ENCODE measurements around the gene CCT5.

The CCT5 gene

GRCh38 chr5:10249948-10250805 lies at the start of gene CCT5:
Gene CCT5 (plus strand): TSS chr5:10250280. CDS start chr5:10250341, 61 bp downstream.
- DNase-seq = peak in 55 of 56 donors; percentile 32 to 96 (median 87)

- DNase-seq = peak in 1 of 56 donors; percentile 4
Observed at GRCh38 chr5:10201223-10201868, 48.7 kb upstream of the CCT5 start.

- DNase-seq = no peak
Observed at GRCh38 chr5:10202089-10202910, 47.8 kb upstream of the CCT5 start.

GRCh38 chr5:10209004-10209403 lies 41.1 kb upstream of the CCT5 start:
- DNase-seq = no peak

- DNase-seq = no peak
Observed at GRCh38 chr5:10213316-10213715, 36.8 kb upstream of the CCT5 start.

GRCh38 chr5:10214041-10214440 lies 36.0 kb upstream of the CCT5 start:
- no peak for DNase-seq

GRCh38 chr5:10215366-10215765 lies 34.7 kb upstream of the CCT5 start:
- no peak for DNase-seq

GRCh38 chr5:10216107-10216506 lies 34.0 kb upstream of the CCT5 start:
- no peak for DNase-seq

GRCh38 chr5:10218658-10219057 lies 31.4 kb upstream of the CCT5 start:
- DNase-seq = peak in 7 of 56 donors; percentile 10 to 40 (median 18)

- DNase-seq = peak in 5 of 56 donors; percentile 11 to 53 (median 23)
Observed at GRCh38 chr5:10219068-10219467, 31.0 kb upstream of the CCT5 start.

- DNase-seq = peak in 1 of 56 donors; percentile 13
Observed at GRCh38 chr5:10220248-10220647, 29.8 kb upstream of the CCT5 start.

GRCh38 chr5:10222326-10222725 lies 27.8 kb upstream of the CCT5 start:
- DNase-seq = no peak

GRCh38 chr5:10227379-10227778 lies 22.7 kb upstream of the CCT5 start:
- DNase-seq = no peak

GRCh38 chr5:10228288-10228687 lies 21.8 kb upstream of the CCT5 start:
- DNase-seq = no peak

GRCh38 chr5:10229306-10230048 lies 20.6 kb upstream of the CCT5 start:
- DNase-seq = no peak

GRCh38 chr5:10232386-10232785 lies 17.7 kb upstream of the CCT5 start:
- no peak for DNase-seq

GRCh38 chr5:10233011-10233410 lies 17.1 kb upstream of the CCT5 start:
- no peak for DNase-seq

- peak in 29 of 56 donors; percentile 4 to 73 (median 27) for DNase-seq
Observed at GRCh38 chr5:10233505-10233904, 16.6 kb upstream of the CCT5 start.

- no peak for DNase-seq
Observed at GRCh38 chr5:10235350-10235749, 14.7 kb upstream of the CCT5 start.

- no peak for DNase-seq
Observed at GRCh38 chr5:10243660-10244240, 6.3 kb upstream of the CCT5 start.
